Cardiac fibroblast (primary cell): ENCODE measurements around the gene YIPF3.

Source experiments
- DNase-seq, 2 donors: peaks; one replicate each; pipeline versions ENCODE4 v3.0.0 to v3.0.0-alpha.2; 2010; ENCODE audit warnings: low read depth in 2 of 2
- H3K4me3 ChIP-seq, 2 donors: replicated peaks in 1 of 2; 1 replicate in 1 of 2; 2 replicates in 1 of 2; pipeline ENCODE4 v1.5.1; 2011; ENCODE audit warnings: low read depth in 2 of 2, low read length in 2 of 2, mild to moderate bottlenecking in 2 of 2, moderate library complexity in 1 of 2
- TF ChIP-seq, protein P1 (sequence below): IDR thresholded peaks from one replicate; pipeline ENCODE4 v1.5.1; 2011; ENCODE audit warnings: low read depth, mild to moderate bottlenecking, low read length, inconsistent platforms

Gene YIPF3

DNA sequence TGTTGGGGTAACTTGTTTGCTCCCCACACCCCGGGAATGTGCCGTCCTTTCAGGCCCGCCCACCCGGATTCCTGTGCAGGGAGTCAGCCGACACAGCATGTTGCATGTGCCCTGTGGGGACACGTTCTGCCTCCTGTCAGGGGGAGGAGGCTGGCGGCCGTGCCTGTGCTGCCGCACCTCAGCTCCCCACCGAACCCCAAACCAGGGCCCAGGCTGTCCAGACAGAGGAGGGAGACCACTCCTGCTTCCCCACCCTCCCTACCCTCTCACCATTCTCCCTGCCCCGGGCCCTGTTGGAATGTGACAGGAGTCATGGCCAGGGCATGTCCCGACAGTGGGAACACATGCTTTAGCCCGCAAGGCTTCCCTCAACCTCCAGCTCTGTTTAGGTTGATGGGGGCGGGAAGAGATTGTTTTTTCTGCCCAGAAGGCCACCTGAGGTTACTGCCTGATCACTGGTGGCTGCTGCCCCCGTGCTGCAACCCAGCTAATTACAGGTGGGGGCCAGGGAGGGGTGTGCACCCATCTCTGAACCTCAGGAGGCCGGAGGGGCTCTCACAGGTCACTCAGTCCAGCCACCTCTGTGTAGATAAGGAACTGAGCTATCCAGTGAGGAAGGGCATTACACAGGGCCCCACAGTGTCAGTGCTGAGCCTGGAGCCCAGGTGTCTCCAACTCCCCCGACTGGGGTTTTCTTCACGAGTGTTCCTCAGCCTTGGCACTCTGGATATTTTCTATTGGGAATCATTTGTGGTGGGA, 20.2 kb downstream of the YIPF3 start:
- TF ChIP-seq, protein P1, sequence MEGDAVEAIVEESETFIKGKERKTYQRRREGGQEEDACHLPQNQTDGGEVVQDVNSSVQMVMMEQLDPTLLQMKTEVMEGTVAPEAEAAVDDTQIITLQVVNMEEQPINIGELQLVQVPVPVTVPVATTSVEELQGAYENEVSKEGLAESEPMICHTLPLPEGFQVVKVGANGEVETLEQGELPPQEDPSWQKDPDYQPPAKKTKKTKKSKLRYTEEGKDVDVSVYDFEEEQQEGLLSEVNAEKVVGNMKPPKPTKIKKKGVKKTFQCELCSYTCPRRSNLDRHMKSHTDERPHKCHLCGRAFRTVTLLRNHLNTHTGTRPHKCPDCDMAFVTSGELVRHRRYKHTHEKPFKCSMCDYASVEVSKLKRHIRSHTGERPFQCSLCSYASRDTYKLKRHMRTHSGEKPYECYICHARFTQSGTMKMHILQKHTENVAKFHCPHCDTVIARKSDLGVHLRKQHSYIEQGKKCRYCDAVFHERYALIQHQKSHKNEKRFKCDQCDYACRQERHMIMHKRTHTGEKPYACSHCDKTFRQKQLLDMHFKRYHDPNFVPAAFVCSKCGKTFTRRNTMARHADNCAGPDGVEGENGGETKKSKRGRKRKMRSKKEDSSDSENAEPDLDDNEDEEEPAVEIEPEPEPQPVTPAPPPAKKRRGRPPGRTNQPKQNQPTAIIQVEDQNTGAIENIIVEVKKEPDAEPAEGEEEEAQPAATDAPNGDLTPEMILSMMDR = peak; percentile 54
- H3K4me3 ChIP-seq = no peak overlapping the region
- DNase-seq = peak; percentile 51 to 59

DNA sequence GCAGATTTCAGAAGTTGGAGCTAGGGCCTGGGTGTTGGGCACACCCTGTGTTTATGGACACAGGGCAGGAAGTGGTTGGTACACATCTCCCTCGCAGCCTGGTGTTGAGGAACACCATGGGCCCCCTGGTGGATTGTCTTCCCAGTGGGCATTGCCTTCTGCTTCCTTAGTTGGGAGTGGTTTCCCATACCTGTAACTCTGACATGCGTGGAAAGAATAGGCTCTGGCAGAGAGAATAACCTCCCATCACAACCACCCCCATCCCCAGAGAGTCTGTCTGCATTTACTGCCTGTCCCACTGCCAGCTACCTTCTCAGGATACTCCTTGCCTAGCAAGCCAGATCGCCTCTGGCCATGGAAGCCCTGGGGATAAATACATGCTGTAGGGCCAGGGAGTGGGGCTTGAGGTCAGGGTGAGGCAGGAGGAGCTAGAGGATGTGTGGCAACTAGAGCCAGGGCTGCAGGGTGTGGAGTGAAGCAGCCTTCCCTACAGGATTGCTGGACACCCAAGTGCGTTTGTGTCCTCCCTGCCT, 21.3 kb downstream of the YIPF3 start:
- no peak for DNase-seq
- H3K4me3 ChIP-seq = no peak overlapping the region
- TF ChIP-seq, protein P1 = peak; percentile 16

DNA sequence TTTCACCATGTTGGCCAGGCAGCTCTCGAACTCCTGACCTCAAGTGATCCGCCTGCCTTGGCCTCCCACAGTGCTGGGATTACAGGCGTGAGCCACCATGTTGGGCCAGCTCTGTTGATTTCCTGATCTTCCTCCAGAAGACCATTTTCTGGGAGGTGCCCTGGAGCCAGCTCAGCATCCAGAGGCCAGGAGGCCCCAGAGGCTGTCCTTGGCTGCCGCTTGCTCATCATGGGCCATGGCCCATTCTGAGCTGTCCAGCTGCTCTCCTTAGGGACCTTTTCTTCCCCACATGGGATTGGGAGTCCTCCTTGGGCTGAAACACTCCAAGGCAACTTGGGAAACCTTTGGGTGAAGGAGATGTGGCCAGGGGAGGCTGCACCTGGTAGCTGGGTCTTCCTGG, 22.0 kb downstream of the YIPF3 start:
- no peak for DNase-seq
- H3K4me3 ChIP-seq = no peak overlapping the region
- TF ChIP-seq, protein P1 = no peak

DNA sequence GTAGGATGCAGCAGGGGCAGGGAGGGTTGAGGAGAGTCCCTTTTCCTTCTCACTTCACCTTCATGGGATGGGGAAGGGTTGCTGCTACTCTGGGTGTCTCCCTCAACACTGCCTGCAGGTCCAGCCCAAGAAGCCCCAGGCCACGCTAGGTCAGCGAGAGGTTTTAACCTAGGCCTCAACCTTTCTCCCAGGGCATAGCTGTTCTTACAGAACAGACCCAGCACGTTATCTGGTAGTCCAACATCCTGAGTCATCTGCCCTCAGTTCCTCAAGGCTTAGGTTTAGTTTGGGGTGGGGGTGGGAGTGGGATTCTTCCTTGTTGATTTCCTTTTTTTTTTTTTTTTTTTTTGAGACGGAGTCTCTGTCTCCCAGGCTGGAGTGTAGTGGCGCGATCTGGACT, 22.4 kb downstream of the YIPF3 start:
- DNase-seq = no peak
- TF ChIP-seq, protein P1 = no peak
- H3K4me3 ChIP-seq = no peak overlapping the region

DNA sequence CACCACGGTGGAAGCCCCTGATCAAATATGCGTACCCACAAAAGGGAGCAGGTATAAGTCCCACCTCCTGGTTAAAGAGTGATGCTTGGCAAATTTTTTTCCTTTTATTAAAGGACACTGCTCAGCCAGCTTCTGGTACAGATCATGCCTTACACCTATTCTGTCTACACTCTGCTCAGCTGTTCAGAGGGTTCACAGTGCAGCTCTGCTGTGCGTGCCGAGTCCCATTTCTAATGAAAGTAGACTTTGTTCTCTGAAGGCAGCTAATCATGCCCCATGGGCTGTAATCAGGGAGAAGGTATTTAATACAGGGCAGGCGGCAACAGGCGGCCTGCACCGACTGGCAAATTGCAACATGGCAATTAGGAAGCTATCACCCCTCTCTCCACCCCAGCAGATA, 22.9 kb downstream of the YIPF3 start:
- H3K4me3 ChIP-seq = no peak overlapping the region
- no peak for DNase-seq
- TF ChIP-seq, protein P1 = no peak

DNA sequence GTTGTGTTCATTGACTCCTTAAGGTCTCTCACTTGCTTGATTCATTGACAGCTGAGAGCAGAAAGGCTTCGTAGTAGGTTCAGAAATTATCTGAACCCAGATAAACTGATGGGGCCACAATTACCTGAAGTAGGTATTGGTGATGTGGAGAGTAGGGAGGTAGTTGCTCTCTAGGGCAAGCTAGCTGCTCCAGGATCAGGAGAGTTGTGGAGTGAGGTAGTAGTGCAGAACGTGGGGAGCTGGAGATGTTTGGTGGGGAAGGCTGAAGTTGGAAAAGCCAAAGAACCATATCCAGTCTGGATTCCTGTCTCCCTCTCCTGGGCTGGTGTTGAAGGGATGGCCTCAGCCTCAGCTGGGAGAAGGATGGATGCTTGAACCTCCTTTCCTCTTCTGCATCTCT, 23.5 kb downstream of the YIPF3 start:
- TF ChIP-seq, protein P1 = no peak
- no peak for DNase-seq
- H3K4me3 ChIP-seq = no peak overlapping the region
